ENCODE measurements around the gene TIMP3.

The TIMP3 gene

GRCh38 chr22:32771756-32772155 is 29.7 kb upstream of the TIMP3 start:
- no peak for DNase-seq (ENCODE audit: low read depth)
- TF ChIP-seq CTCF (IDR thresholded peaks at IDR 0.05; ENCODE audit: low read depth, low read length, missing control alignments) = no peak
- in situ Hi-C loops (cut with HindIII; ENCODE audit: low sequenced_read_pairs) = no loop called here
- H3K4me3 ChIP-seq (ENCODE audit: low read depth, low read length) = no peak overlapping the region

DNA sequence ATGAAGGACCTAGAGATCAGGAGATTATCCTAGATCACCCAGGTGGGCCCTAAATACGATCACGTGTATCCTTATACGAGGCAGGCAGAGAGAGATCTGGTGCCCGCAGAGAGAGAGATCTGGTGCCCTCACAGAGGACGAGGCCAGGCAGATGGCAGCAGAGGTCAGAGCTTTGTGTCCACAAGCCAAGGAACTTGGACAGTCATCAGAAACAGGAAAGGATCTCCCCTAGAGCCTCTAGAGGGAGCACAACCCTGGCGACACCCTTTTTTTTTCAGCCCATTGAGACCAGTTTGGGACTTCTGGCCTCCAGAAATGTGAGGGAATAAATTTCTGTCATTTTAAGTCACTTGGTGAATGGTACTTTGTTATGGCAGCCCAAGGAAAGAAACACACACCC is 25.5 kb upstream of the TIMP3 start:
- in situ Hi-C loops (cut with HindIII; ENCODE audit: low sequenced_read_pairs) = no loop called here
- H3K4me3 ChIP-seq (ENCODE audit: low read depth, low read length) = no peak overlapping the region
- TF ChIP-seq CTCF (IDR thresholded peaks at IDR 0.05; ENCODE audit: low read depth, low read length, missing control alignments) = peak; percentile 22
- DNase-seq (ENCODE audit: low read depth) = no peak

GRCh38 chr22:32776397-32776796 is 25.1 kb upstream of the TIMP3 start:
- H3K4me3 ChIP-seq (ENCODE audit: low read depth, low read length) = no peak overlapping the region
- no peak for DNase-seq (ENCODE audit: low read depth)
- in situ Hi-C loops (cut with HindIII; ENCODE audit: low sequenced_read_pairs) = no loop called here
- TF ChIP-seq CTCF (IDR thresholded peaks at IDR 0.05; ENCODE audit: low read depth, low read length, missing control alignments) = no peak

- in situ Hi-C loops (cut with HindIII; ENCODE audit: low sequenced_read_pairs) = no loop called here
- no peak for DNase-seq (ENCODE audit: low read depth)
- H3K4me3 ChIP-seq (ENCODE audit: low read depth, low read length) = no peak overlapping the region
- TF ChIP-seq CTCF (IDR thresholded peaks at IDR 0.05; ENCODE audit: low read depth, low read length, missing control alignments) = no peak
Measured at GRCh38 chr22:32776802-32777201, 24.7 kb upstream of the TIMP3 start.

- no peak for DNase-seq (ENCODE audit: low read depth)
- in situ Hi-C loops (cut with HindIII; ENCODE audit: low sequenced_read_pairs) = no loop called here
- no peak overlapping the region for H3K4me3 ChIP-seq (ENCODE audit: low read depth, low read length)
- no peak for TF ChIP-seq CTCF (IDR thresholded peaks at IDR 0.05; ENCODE audit: low read depth, low read length, missing control alignments)
Measured at GRCh38 chr22:32777987-32778386, 23.5 kb upstream of the TIMP3 start.

- TF ChIP-seq CTCF (IDR thresholded peaks at IDR 0.05; ENCODE audit: low read depth, low read length, missing control alignments) = no peak
- no peak for DNase-seq (ENCODE audit: low read depth)
- no peak overlapping the region for H3K4me3 ChIP-seq (ENCODE audit: low read depth, low read length)
- in situ Hi-C loops (cut with HindIII; ENCODE audit: low sequenced_read_pairs) = no loop called here
Measured at GRCh38 chr22:32780726-32781310, 20.7 kb upstream of the TIMP3 start.

- in situ Hi-C loops (cut with HindIII; ENCODE audit: low sequenced_read_pairs) = no loop called here
- no peak for DNase-seq (ENCODE audit: low read depth)
- TF ChIP-seq CTCF (IDR thresholded peaks at IDR 0.05; ENCODE audit: low read depth, low read length, missing control alignments) = no peak
- H3K4me3 ChIP-seq (ENCODE audit: low read depth, low read length) = no peak overlapping the region
Measured at GRCh38 chr22:32781695-32782094, 19.8 kb upstream of the TIMP3 start.

Measured in astrocyte of the cerebellum (primary cell).